Neuronal stem cell (in vitro differentiated cells): ENCODE results near the gene TSHZ3.
A peak's percentile ranks its signal among the peaks of the same experiment; 100 is the strongest.

Experiments used
- DNase-seq: peaks from one replicate; pipeline ENCODE4 v3.0.0-alpha.2; 2013; ENCODE audit warnings: low spot score
- H2AFZ ChIP-seq: one replicate; pipeline ENCODE4 v1.6.1; 2013; ENCODE audit warnings: mild to moderate bottlenecking, low read length, inconsistent platforms
- H2AK5ac ChIP-seq: 2 replicates; pipeline ENCODE4 v1.6.1; 2013; ENCODE audit warnings: low read depth, mild to moderate bottlenecking, inconsistent platforms, low read length, moderate library complexity, mixed read lengths
- H2BK120ac ChIP-seq: 2 replicates; pipeline ENCODE4 v1.6.1; 2013; ENCODE audit warnings: low read depth, mild to moderate bottlenecking, inconsistent platforms, low read length, moderate library complexity, mixed read lengths
- H2BK12ac ChIP-seq: one replicate; pipeline ENCODE4 v1.6.1; 2013; ENCODE audit warnings: low read length, inconsistent platforms
- H2BK15ac ChIP-seq: 2 replicates; pipeline ENCODE4 v1.6.1; 2013; ENCODE audit warnings: mild to moderate bottlenecking, low read length, inconsistent platforms, mixed read lengths
- H2BK5ac ChIP-seq: one replicate; pipeline ENCODE4 v1.6.1; 2013; ENCODE audit warnings: inconsistent platforms, mild to moderate bottlenecking, low read length, moderate library complexity
- H3K14ac ChIP-seq: one replicate; pipeline ENCODE4 v1.6.1; 2013; ENCODE audit warnings: low read length, inconsistent platforms
- H3K18ac ChIP-seq: 2 replicates; pipeline ENCODE4 v1.6.1; 2013; ENCODE audit warnings: low read length, inconsistent platforms
- H3K23ac ChIP-seq: 2 replicates; pipeline ENCODE4 v1.6.1; 2013; ENCODE audit warnings: low read depth, mild to moderate bottlenecking, mixed read lengths, low read length, inconsistent platforms; ENCODE audit not compliant: poor library complexity
- H3K27ac ChIP-seq: replicated peaks from 3 replicates; pipeline ENCODE4 v1.5.1; 2013; ENCODE audit warnings: low read length, inconsistent platforms
- H3K27me3 ChIP-seq, 3 experiments: 2 replicates each; pipeline ENCODE4 v1.6.1; 2013; ENCODE audit warnings: low read length in 3 of 3, mild to moderate bottlenecking in 2 of 3, inconsistent platforms in 1 of 3, low read depth in 1 of 3, mixed read lengths in 1 of 3, moderate library complexity in 1 of 3; ENCODE audit not compliant: control insufficient read depth in 3 of 3, insufficient read depth in 3 of 3
- H3K36me3 ChIP-seq, 2 donors: replicated peaks in 1 of 2; 2 replicates each; pipeline ENCODE4 v1.6.1; 2013; ENCODE audit warnings: low read length in 2 of 2; ENCODE audit not compliant: control insufficient read depth in 2 of 2, insufficient read depth in 2 of 2
- H3K4ac ChIP-seq: 2 replicates; pipeline ENCODE4 v1.6.1; 2013; ENCODE audit warnings: inconsistent platforms, mild to moderate bottlenecking, low read length, moderate library complexity
- H3K4me1 ChIP-seq, 2 donors: 1 replicate in 1 of 2; 2 replicates in 1 of 2; pipeline ENCODE4 v1.6.1; 2013; ENCODE audit warnings: low read length in 2 of 2, low read depth in 1 of 2; ENCODE audit not compliant: control insufficient read depth in 2 of 2, insufficient read depth in 1 of 2
- H3K4me2 ChIP-seq: one replicate; pipeline ENCODE4 v1.6.1; 2013; ENCODE audit warnings: mild to moderate bottlenecking, low read length, inconsistent platforms; ENCODE audit not compliant: insufficient read depth, poor library complexity, severe bottlenecking
- H3K4me3 ChIP-seq, 2 donors: 2 replicates each; pipeline ENCODE4 v1.5.1; 2013; ENCODE audit warnings: low read length in 2 of 2, mild to moderate bottlenecking in 2 of 2, inconsistent platforms in 1 of 2, moderate library complexity in 1 of 2
- H3K79me1 ChIP-seq: one replicate; pipeline ENCODE4 v1.6.1; 2013; ENCODE audit warnings: low read depth, mild to moderate bottlenecking, inconsistent platforms, low read length, moderate library complexity
- H3K9ac ChIP-seq: one replicate; pipeline ENCODE4 v1.6.1; 2013; ENCODE audit warnings: mild to moderate bottlenecking, low read depth, low read length, inconsistent platforms; ENCODE audit not compliant: poor library complexity
- H3K9me3 ChIP-seq, 2 donors: replicated peaks in 1 of 2; 2 replicates each; pipeline versions ENCODE3 to v1.6.1; 2013; ENCODE audit warnings: low read length in 2 of 2, mild to moderate bottlenecking in 2 of 2, inconsistent platforms in 1 of 2, low read depth in 1 of 2, mixed read lengths in 1 of 2, moderate library complexity in 1 of 2; ENCODE audit not compliant: control insufficient read depth in 2 of 2, insufficient read depth in 1 of 2
- H4K8ac ChIP-seq: one replicate; pipeline ENCODE4 v1.6.1; 2013; ENCODE audit warnings: low read depth, mild to moderate bottlenecking, inconsistent platforms, low read length, moderate library complexity
- H4K91ac ChIP-seq: one replicate; pipeline ENCODE4 v1.6.1; 2013; ENCODE audit warnings: low read length, low read depth, mild to moderate bottlenecking, inconsistent platforms; ENCODE audit not compliant: poor library complexity
- WGBS, 2 donors: extraction: QIAGEN DNeasy Blood & Tissue Kit; methylation state at CpG; one replicate each; pipeline ENCODE4 v1.1.7; 2013; ENCODE audit warnings: missing lambda C conversion rate in 2 of 2, mixed read lengths in 1 of 2; ENCODE audit not compliant: insufficient read length in 2 of 2, insufficient replicate concordance in 1 of 2; ENCODE audit errors: extremely low coverage in 2 of 2; 5-methylcytosine and 5-hydroxymethylcytosine counted together

The TSHZ3 gene

GRCh38 chr19:31391518-31391917 is 42.3 kb upstream of the TSHZ3 start:
- Histone ChIP-seq H3K36me3 (no peaks in the 10 kb centered on the region), H3K9me3 (peaks cover 0 to 2% of the 10 kb centered on the region in 2 donors), H3K4me2 (no peak overlapping the region), H2AFZ (no peak overlapping the region), H4K8ac (no peak overlapping the region), H4K91ac (no peak overlapping the region), H3K4me1 (peaks cover 5 to 12% of the 10 kb centered on the region in 2 donors), H3K9ac (no peak overlapping the region), H2BK15ac (no peak overlapping the region), H2BK5ac (no peak overlapping the region), H3K27ac (no peak overlapping the region), H3K4ac (no peak overlapping the region), H2BK120ac (no peak overlapping the region), H3K79me1 (no peaks in the 10 kb centered on the region), H2AK5ac (no peak overlapping the region), H3K18ac (no peak overlapping the region), H3K4me3 (no peak overlapping the region), H3K23ac (no peak overlapping the region), H3K14ac (no peak overlapping the region), H3K27me3 (peaks cover 0 to 23% (median 0%) of the 10 kb centered on the region in 3 experiments), H2BK12ac (no peak overlapping the region)
- no CpG with 5 or more reads among the region's 4 CpGs for WGBS, 2 donors
- DNase-seq: no peak

GRCh38 chr19:31390711-31391110 is 41.5 kb upstream of the TSHZ3 start:
- Histone ChIP-seq H3K4ac (no peak overlapping the region), H2BK5ac (no peak overlapping the region), H2BK12ac (no peak overlapping the region), H3K23ac (no peak overlapping the region), H3K9me3 (no peaks in the 10 kb centered on the region), H2AK5ac (no peak overlapping the region), H2BK120ac (no peak overlapping the region), H3K4me1 (peaks cover 5 to 12% of the 10 kb centered on the region in 2 donors), H4K8ac (no peak overlapping the region), H3K79me1 (no peaks in the 10 kb centered on the region), H2BK15ac (no peak overlapping the region), H3K27ac (no peak overlapping the region), H3K18ac (no peak overlapping the region), H3K9ac (no peak overlapping the region), H3K36me3 (no peaks in the 10 kb centered on the region), H3K4me2 (no peak overlapping the region), H4K91ac (no peak overlapping the region), H2AFZ (no peak overlapping the region), H3K4me3 (no peak overlapping the region), H3K27me3 (peaks cover 0 to 30% (median 0%) of the 10 kb centered on the region in 3 experiments), H3K14ac (no peak overlapping the region)
- no CpG with 5 or more reads among the region's 6 CpGs for WGBS, 2 donors
- DNase-seq: no peak

GRCh38 chr19:31389874-31390273 is 40.6 kb upstream of the TSHZ3 start:
- H2BK12ac ChIP-seq: no peak overlapping the region
- H3K23ac ChIP-seq: no peak overlapping the region
- no peak overlapping the region for H3K9ac ChIP-seq
- no peaks in the 10 kb centered on the region for H3K36me3 ChIP-seq
- H4K8ac ChIP-seq: no peak overlapping the region
- no peak overlapping the region for H3K4ac ChIP-seq
- no CpG with 5 or more reads among the region's 5 CpGs for WGBS, 2 donors
- H2AK5ac ChIP-seq: peak overlapping the region; percentile 72
- H3K79me1 ChIP-seq: no peaks in the 10 kb centered on the region
- no peak overlapping the region for H3K4me2 ChIP-seq
- no peak overlapping the region for H2AFZ ChIP-seq
- no peak overlapping the region for H2BK5ac ChIP-seq
- H4K91ac ChIP-seq: no peak overlapping the region
- peaks cover 0 to 33% (median 0%) of the 10 kb centered on the region in 3 experiments for H3K27me3 ChIP-seq
- peaks cover 5 to 12% of the 10 kb centered on the region in 2 donors for H3K4me1 ChIP-seq
- H3K27ac ChIP-seq: no peak overlapping the region
- H3K9me3 ChIP-seq: no peaks in the 10 kb centered on the region
- H2BK15ac ChIP-seq: no peak overlapping the region
- H3K4me3 ChIP-seq: no peak overlapping the region
- H2BK120ac ChIP-seq: no peak overlapping the region
- DNase-seq: no peak
- no peak overlapping the region for H3K14ac ChIP-seq
- peak overlapping the region; percentile 50 for H3K18ac ChIP-seq

GRCh38 chr19:31387717-31388301 is 38.6 kb upstream of the TSHZ3 start:
- Histone ChIP-seq H4K8ac (no peak overlapping the region), H2BK15ac (no peak overlapping the region), H2AK5ac (no peak overlapping the region), H3K36me3 (no peaks in the 10 kb centered on the region), H2BK5ac (no peak overlapping the region), H4K91ac (no peak overlapping the region), H3K4me1 (peaks cover 5 to 12% of the 10 kb centered on the region in 2 donors), H3K9me3 (no peaks in the 10 kb centered on the region), H3K4me2 (no peak overlapping the region), H3K4me3 (no peak overlapping the region), H3K79me1 (no peaks in the 10 kb centered on the region), H2AFZ (peak overlapping the region; percentile 8), H3K14ac (no peak overlapping the region), H3K4ac (no peak overlapping the region), H3K9ac (no peak overlapping the region), H3K27me3 (peaks cover 0 to 35% (median 0%) of the 10 kb centered on the region in 3 experiments), H3K23ac (no peak overlapping the region), H3K27ac (no peak overlapping the region), H2BK120ac (no peak overlapping the region), H2BK12ac (no peak overlapping the region), H3K18ac (no peak overlapping the region)
- peak; percentile 90 for DNase-seq
- WGBS, 2 donors: no CpG with 5 or more reads among the region's 16 CpGs
